ENCODE measurements around the gene KRT83. TPM values are rescaled to one million over a fixed set of nuclear protein-coding genes. Genes with fewer than 3 reads are reported as not detected.

The KRT83 gene
- total and polyA plus RNA-seq, 2 donors (not counting 1 experiment from before 2014, with no cell fraction given): not detected

DNA sequence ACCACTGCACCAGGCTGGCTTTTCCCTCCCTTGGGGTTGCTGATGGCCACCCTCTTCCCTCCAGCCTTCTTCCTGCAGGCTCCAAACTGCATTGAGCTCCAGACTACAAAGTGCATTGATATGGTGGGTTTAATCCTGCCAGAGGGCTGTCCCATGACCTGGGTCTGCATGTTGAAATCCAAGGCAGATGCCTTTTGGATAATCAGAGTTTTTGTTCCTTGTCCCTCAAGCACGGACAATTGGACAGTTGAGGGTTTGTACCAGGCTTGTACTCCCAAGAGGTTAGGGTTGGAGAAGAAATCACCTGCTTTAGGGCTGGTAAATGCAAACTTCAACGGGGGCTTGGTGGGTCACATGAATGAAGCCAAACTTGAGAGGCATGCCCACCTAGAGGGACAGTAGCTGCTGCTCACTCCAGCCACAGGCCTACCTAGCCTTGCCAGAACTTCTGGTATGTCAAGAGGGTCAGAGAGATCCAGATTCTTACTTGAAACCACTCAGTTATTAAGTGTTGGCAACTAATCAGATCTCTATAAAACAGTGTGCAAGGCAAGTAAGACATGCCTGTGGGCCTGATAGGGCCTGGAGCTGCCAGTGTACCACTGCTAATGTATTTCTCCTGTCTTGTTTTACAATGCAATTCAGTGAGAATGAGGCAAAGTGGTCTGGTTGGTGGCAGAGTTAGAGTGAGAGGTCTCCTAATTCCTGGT, 21.7 kb upstream of the KRT83 start:
- peaks cover 0 to 7% (median 0%) of the 10 kb centered on the region in 4 experiments for H3K27me3 ChIP-seq (replicated peaks in 1 of 4; ENCODE audit: control extremely low read depth in 1 of 4, control insufficient read depth in 3 of 4, insufficient read depth in 4 of 4, low read length in 3 of 4)
- DNase-seq (no peak), ATAC-seq (ENCODE audit: low read depth) (no peak)
- Mint-ChIP-seq H3K4me1 (no peaks in the 10 kb centered on the region), H3K27ac (no peak overlapping the region), H3K27me3 (peaks cover 12% of the 10 kb centered on the region), H3K9me3 (ENCODE audit: insufficient read depth) (no peaks in the 10 kb centered on the region), H3K4me3 (no peak overlapping the region)
- intact Hi-C loops (cut with micrococcal nuclease): no loop called here
- H3K79me2 ChIP-seq (ENCODE audit: control insufficient read depth, insufficient read depth, low read length): no peaks in the 10 kb centered on the region
- no peaks in the 10 kb centered on the region for H4K20me1 ChIP-seq (ENCODE audit: control insufficient read depth, insufficient read depth, low read length, poor library complexity, severe bottlenecking)
- POLR2A ChIA-PET: no interaction called here
- H3K27ac ChIP-seq (ENCODE audit: low read length in 2 of 2): no peak overlapping the region
- H3K4me1 ChIP-seq (ENCODE audit: control insufficient read depth in 2 of 2, insufficient read depth in 2 of 2, low read length in 2 of 2): no peaks in the 10 kb centered on the region
- CTCF ChIA-PET: interaction anchor here (1.7 kb wide), 1 partner anchor 16 kb away, joined by 5 read pairs; no protein-coding TSS in a partner anchor
- no peak overlapping the region for H2AFZ ChIP-seq (ENCODE audit: insufficient read depth, low read depth, low read length, poor library complexity, severe bottlenecking)
- no peak overlapping the region for H3K9ac ChIP-seq (ENCODE audit: low read length)
- no peaks in the 10 kb centered on the region for H3K36me3 ChIP-seq (replicated peaks in 1 of 2; ENCODE audit: control extremely low read depth in 1 of 2, control insufficient read depth in 1 of 2, extremely low read depth in 1 of 2, insufficient read depth in 2 of 2, low read length in 1 of 2)
- H3K4me2 ChIP-seq (replicated peaks; ENCODE audit: low read depth, low read length, poor library complexity, severe bottlenecking): no peak overlapping the region
- H3K4me3 ChIP-seq (ENCODE audit: control extremely low read depth in 1 of 5, extremely low read depth in 1 of 5, insufficient read depth in 1 of 5, low read depth in 2 of 5, low read length in 4 of 5): no peak overlapping the region
- 75% methylated on average over 2 of the region's 2 CpGs for WGBS (ENCODE audit: insufficient coverage)
- peaks cover 0 to 7% (median 0%) of the 10 kb centered on the region in 3 donors for H3K9me3 ChIP-seq (ENCODE audit: control extremely low read depth in 1 of 3, control insufficient read depth in 2 of 3, insufficient read depth in 1 of 3, low read length in 2 of 3)
- no peak for TF ChIP-seq EZH2 (IDR thresholded peaks at IDR 0.05; ENCODE audit: borderline replicate concordance, insufficient read depth, low read depth, low read length, poor library complexity, severe bottlenecking)
- no peak for TF ChIP-seq CTCF (IDR thresholded peaks at IDR 0.05)

GRCh38 chr12:52341066-52341580, 19.9 kb upstream of the KRT83 start:
- H3K4me1 ChIP-seq (ENCODE audit: control insufficient read depth in 2 of 2, insufficient read depth in 2 of 2, low read length in 2 of 2): no peaks in the 10 kb centered on the region
- Mint-ChIP-seq H3K27ac (no peak overlapping the region), H3K4me3 (no peak overlapping the region), H3K9me3 (ENCODE audit: insufficient read depth) (peaks cover 4% of the 10 kb centered on the region), H3K27me3 (peaks cover 9% of the 10 kb centered on the region), H3K4me1 (no peaks in the 10 kb centered on the region)
- ChIA-PET CTCF (interaction anchor here (1.5 kb wide), 1 partner anchor 14 kb away, joined by 3 read pairs; no protein-coding TSS in a partner anchor), POLR2A (no interaction called here)
- no peak overlapping the region for H3K4me3 ChIP-seq (ENCODE audit: control extremely low read depth in 1 of 5, extremely low read depth in 1 of 5, insufficient read depth in 1 of 5, low read depth in 2 of 5, low read length in 4 of 5)
- intact Hi-C loops (cut with micrococcal nuclease): no loop called here
- no peaks in the 10 kb centered on the region for H3K79me2 ChIP-seq (ENCODE audit: control insufficient read depth, insufficient read depth, low read length)
- H3K9ac ChIP-seq (ENCODE audit: low read length): no peak overlapping the region
- no peak for TF ChIP-seq EZH2 (IDR thresholded peaks at IDR 0.05; ENCODE audit: borderline replicate concordance, insufficient read depth, low read depth, low read length, poor library complexity, severe bottlenecking)
- no peak for TF ChIP-seq CTCF (IDR thresholded peaks at IDR 0.05)
- H3K27me3 ChIP-seq (replicated peaks in 1 of 4; ENCODE audit: control extremely low read depth in 1 of 4, control insufficient read depth in 3 of 4, insufficient read depth in 4 of 4, low read length in 3 of 4): peaks cover 0 to 7% (median 0%) of the 10 kb centered on the region in 4 experiments
- DNase-seq (no peak), ATAC-seq (ENCODE audit: low read depth) (no peak)
- no peaks in the 10 kb centered on the region for H4K20me1 ChIP-seq (ENCODE audit: control insufficient read depth, insufficient read depth, low read length, poor library complexity, severe bottlenecking)
- 98% methylated on average over 12 of the region's 14 CpGs for WGBS (ENCODE audit: insufficient coverage)
- no peak overlapping the region for H3K4me2 ChIP-seq (replicated peaks; ENCODE audit: low read depth, low read length, poor library complexity, severe bottlenecking)
- no peaks in the 10 kb centered on the region for H3K36me3 ChIP-seq (replicated peaks in 1 of 2; ENCODE audit: control extremely low read depth in 1 of 2, control insufficient read depth in 1 of 2, extremely low read depth in 1 of 2, insufficient read depth in 2 of 2, low read length in 1 of 2)
- H3K27ac ChIP-seq (ENCODE audit: low read length in 2 of 2): no peak overlapping the region
- H2AFZ ChIP-seq (ENCODE audit: insufficient read depth, low read depth, low read length, poor library complexity, severe bottlenecking): no peak overlapping the region
- H3K9me3 ChIP-seq (ENCODE audit: control extremely low read depth in 1 of 3, control insufficient read depth in 2 of 3, insufficient read depth in 1 of 3, low read length in 2 of 3): peaks cover 0 to 9% (median 0%) of the 10 kb centered on the region in 3 donors
